CD8-positive, alpha-beta memory T cell (primary cell): ENCODE measurements around the gene IFT88. TPM values are rescaled to one million over a fixed set of nuclear protein-coding genes. Genes with fewer than 3 reads are reported as not detected.

Experiments
- CTCF ChIA-PET: fragments of 350-600 bp; sonication (Branson Sonifier 250); formaldehyde crosslinking; loops from one replicate; lab custom pipeline; 2021; ENCODE audit warnings: antibody characterized with exemption; lab: Charles Lee
- POLR2A ChIA-PET: fragments of 350-600 bp; sonication (Branson Sonifier 250); formaldehyde crosslinking; loops from one replicate; lab custom pipeline; 2021; ENCODE audit warnings: antibody characterized with exemption; lab: Charles Lee
- DNase-seq, 5 donors: peaks; one replicate each; pipeline versions ENCODE4 v3.0.0 to v3.0.0-alpha.2; 2020 to 2022; ENCODE audit warnings: mixed read lengths in 1 of 5
- H3K27ac ChIP-seq: one replicate; pipeline ENCODE4 v1.7.0; 2013; ENCODE audit warnings: low read depth, mild to moderate bottlenecking, low read length, moderate library complexity
- H3K27me3 ChIP-seq: 2 replicates; pipeline ENCODE4 v1.7.0; 2013; ENCODE audit warnings: low read length, mild to moderate bottlenecking; ENCODE audit not compliant: insufficient read depth, poor library complexity, severe bottlenecking
- H3K36me3 ChIP-seq: 2 replicates; pipeline ENCODE4 v1.7.0; 2013; ENCODE audit warnings: mild to moderate bottlenecking, low read length, moderate library complexity; ENCODE audit not compliant: insufficient read depth
- H3K4me1 ChIP-seq: 2 replicates; pipeline ENCODE4 v1.7.0; 2013; ENCODE audit warnings: mild to moderate bottlenecking, low read length, moderate library complexity; ENCODE audit not compliant: insufficient read depth
- H3K4me3 ChIP-seq: 2 replicates; pipeline ENCODE4 v1.7.0; 2013; ENCODE audit warnings: mild to moderate bottlenecking, low read length
- H3K9me3 ChIP-seq: 2 replicates; pipeline ENCODE4 v1.7.0; 2013; ENCODE audit warnings: mild to moderate bottlenecking, low read length
- H3K27ac Mint-ChIP-seq, 8 donors: one replicate each; pipeline ENCODE4 v1.8.0; 2020 to 2021; ENCODE audit warnings: mixed read lengths in 8 of 8, mild to moderate bottlenecking in 6 of 8, inconsistent platforms in 3 of 8, moderate library complexity in 3 of 8
- H3K27me3 Mint-ChIP-seq, 2 donors: one replicate each; pipeline ENCODE4 v1.8.0; 2020 to 2021; ENCODE audit warnings: mixed read lengths in 2 of 2, mild to moderate bottlenecking in 1 of 2, moderate library complexity in 1 of 2
- H3K36me3 Mint-ChIP-seq, 3 donors: one replicate each; pipeline ENCODE4 v1.8.0; 2020 to 2021; ENCODE audit warnings: mixed read lengths in 3 of 3, inconsistent platforms in 1 of 3, mild to moderate bottlenecking in 1 of 3
- H3K4me1 Mint-ChIP-seq, 3 donors: one replicate each; pipeline ENCODE4 v1.8.0; 2020 to 2021; ENCODE audit warnings: mixed read lengths in 3 of 3, inconsistent platforms in 1 of 3, mild to moderate bottlenecking in 1 of 3
- H3K4me3 Mint-ChIP-seq, 7 donors: one replicate each; pipeline ENCODE4 v1.8.0; 2020 to 2021; ENCODE audit warnings: mixed read lengths in 7 of 7, mild to moderate bottlenecking in 6 of 7, moderate library complexity in 4 of 7, inconsistent platforms in 2 of 7
- H3K9me3 Mint-ChIP-seq, 5 donors: one replicate each; pipeline ENCODE4 v1.8.0; 2020 to 2022; ENCODE audit warnings: mixed read lengths in 5 of 5, mild to moderate bottlenecking in 3 of 5, moderate library complexity in 2 of 5, inconsistent platforms in 1 of 5
- polyA plus RNA-seq: library from polyadenylated mRNA; unstranded; fragments of 300-500 nt; fragmentation: Illumina TruSeq; gene quantifications from one replicate; pipeline ENCODE4 v1.2.3, GENCODE V29; 2021
- total RNA-seq, 2 experiments: library from RNA; stranded (reverse); gene quantifications; one replicate each; pipeline ENCODE4 v1.2.3, GENCODE V29; 2021

IFT88 gene
- total and polyA plus RNA-seq, 3 experiments from 2014 or later, result 4.2 to 7.2 (median 4.9) TPM

DNA sequence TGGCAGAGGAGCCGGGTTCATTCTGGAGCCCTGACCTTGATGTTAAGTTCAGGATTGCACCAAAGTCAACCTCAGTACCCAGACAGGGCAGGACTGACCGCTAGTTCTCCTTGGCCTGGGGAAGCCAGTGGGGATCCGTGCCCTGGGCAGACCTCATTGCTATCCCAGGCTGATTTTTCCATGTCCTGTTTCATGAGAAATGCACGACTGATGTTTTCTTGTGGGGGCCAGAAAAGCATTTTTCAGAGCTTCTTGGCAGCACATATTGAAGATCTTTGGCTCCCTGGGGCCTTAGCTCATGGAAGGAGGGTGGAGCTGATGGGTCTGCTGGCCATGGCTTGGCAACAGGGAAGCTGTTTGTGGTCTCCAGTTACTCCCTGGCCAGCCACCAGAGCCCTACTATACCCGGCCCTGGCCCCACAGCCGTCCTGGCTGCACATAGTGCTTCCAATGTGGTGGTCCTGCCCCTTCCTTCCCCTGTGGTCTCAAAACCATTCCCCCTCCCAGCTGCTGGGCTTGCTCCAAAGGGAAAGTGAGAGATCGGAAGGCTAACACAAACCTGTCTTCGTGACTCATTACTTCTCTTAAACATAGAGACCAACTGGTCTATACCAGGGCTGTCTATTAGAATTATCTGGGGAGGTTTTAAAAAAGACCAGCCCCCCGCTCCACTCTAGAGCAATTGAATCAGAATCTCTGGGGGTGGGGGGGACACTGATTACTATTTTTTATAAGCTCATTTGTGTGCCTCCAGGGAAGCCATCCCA, 147.8 kb downstream of the IFT88 start:
- Mint-ChIP-seq H3K36me3 (no peaks in the 10 kb centered on the region), H3K27me3 (peaks cover 9% of the 10 kb centered on the region in 2 donors), H3K9me3 (no peaks in the 10 kb centered on the region), H3K4me3 (no peak overlapping the region), H3K4me1 (peaks cover 3 to 13% (median 10%) of the 10 kb centered on the region in 3 donors), H3K27ac (no peak overlapping the region)
- Histone ChIP-seq H3K36me3 (no peaks in the 10 kb centered on the region), H3K4me1 (peaks cover 7% of the 10 kb centered on the region), H3K4me3 (no peak overlapping the region), H3K27ac (no peak overlapping the region), H3K9me3 (no peaks in the 10 kb centered on the region), H3K27me3 (no peaks in the 10 kb centered on the region)
- POLR2A ChIA-PET, result no interaction called here
- CTCF ChIA-PET, result interaction anchor here (0.7 to 1.7 kb wide), 4 partner anchors 113 to 210 kb away, joined by 3 read pairs; no protein-coding TSS in a partner anchor
- no peak for DNase-seq

DNA sequence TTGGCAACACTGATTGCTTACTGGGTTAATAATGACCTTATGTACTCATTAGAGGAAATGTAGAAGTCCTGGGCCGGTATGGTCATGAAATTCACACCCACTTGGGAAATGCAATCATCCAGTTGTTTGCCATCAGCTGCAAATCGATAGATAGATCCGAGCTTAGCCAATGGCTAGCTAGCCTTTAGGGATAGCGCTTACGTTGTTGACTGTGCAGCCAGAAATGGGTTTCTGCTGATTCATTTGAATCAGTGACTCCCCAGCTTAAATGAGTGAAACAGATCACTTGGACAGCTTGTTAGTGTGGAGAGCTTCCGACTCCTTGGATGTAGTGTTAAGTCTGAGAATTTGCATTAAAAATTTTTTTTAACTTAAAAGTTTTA, 148.4 kb downstream of the IFT88 start:
- H3K27ac ChIP-seq, result no peak overlapping the region
- POLR2A ChIA-PET, result no interaction called here

DNA sequence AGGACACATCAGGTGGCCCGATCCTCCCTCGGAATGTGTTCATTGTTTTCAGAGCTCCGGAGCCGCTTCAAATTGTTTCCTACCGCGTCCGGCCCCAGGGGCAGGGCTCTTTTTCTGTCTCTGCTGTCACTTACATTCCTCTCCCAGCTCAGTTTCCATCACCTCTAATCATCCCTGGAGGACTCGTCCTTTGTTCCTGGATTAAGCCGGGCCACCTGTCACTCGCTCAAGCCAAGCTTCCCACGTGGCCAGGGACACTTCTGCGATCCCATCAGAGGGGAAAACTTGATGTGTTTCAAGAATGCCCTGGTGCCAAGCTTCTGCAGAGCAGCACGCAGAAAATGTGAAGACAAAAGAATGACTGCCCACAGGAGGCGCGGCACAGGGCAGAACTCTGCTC, 150.0 kb downstream of the IFT88 start:
- POLR2A ChIA-PET, result no interaction called here
- Histone ChIP-seq H3K27ac (no peak overlapping the region), H3K4me3 (no peak overlapping the region), H3K36me3 (no peaks in the 10 kb centered on the region), H3K9me3 (no peaks in the 10 kb centered on the region), H3K27me3 (peaks cover 6% of the 10 kb centered on the region), H3K4me1 (peaks cover 7% of the 10 kb centered on the region)
- H3K4me3 Mint-ChIP-seq, result no peak overlapping the region
- no peak for DNase-seq
- no peaks in the 10 kb centered on the region for H3K36me3 Mint-ChIP-seq
- H3K4me1 Mint-ChIP-seq, result peaks cover 3 to 13% (median 10%) of the 10 kb centered on the region in 3 donors
- H3K27ac Mint-ChIP-seq, result peak overlapping the region in 1 of 8 donors; percentile 22
- CTCF ChIA-PET, result interaction anchor here (1.2 kb wide), 2 partner anchors 112 to 217 kb away, joined by 3 to 5 read pairs; no protein-coding TSS in a partner anchor
- H3K27me3 Mint-ChIP-seq, result peaks cover 7 to 9% of the 10 kb centered on the region in 2 donors
- no peaks in the 10 kb centered on the region for H3K9me3 Mint-ChIP-seq

More for the DNA sequence above, 148.4 kb downstream of the IFT88 start:
- no peak for DNase-seq
- no peaks in the 10 kb centered on the region for H3K9me3 ChIP-seq
- H3K27me3 Mint-ChIP-seq, result peaks cover 9% of the 10 kb centered on the region in 2 donors
- H3K36me3 Mint-ChIP-seq, result no peaks in the 10 kb centered on the region
- no peaks in the 10 kb centered on the region for H3K36me3 ChIP-seq
- H3K4me1 Mint-ChIP-seq, result peaks cover 3 to 13% (median 10%) of the 10 kb centered on the region in 3 donors
- no peaks in the 10 kb centered on the region for H3K9me3 Mint-ChIP-seq
- H3K27me3 ChIP-seq, result no peaks in the 10 kb centered on the region
- peaks cover 7% of the 10 kb centered on the region for H3K4me1 ChIP-seq
- CTCF ChIA-PET, result interaction anchor here (0.9 to 1.7 kb wide), 3 partner anchors 113 to 210 kb away, joined by 3 read pairs; no protein-coding TSS in a partner anchor
- no peak overlapping the region for H3K4me3 Mint-ChIP-seq
- H3K4me3 ChIP-seq, result no peak overlapping the region
- H3K27ac Mint-ChIP-seq, result no peak overlapping the region

DNA sequence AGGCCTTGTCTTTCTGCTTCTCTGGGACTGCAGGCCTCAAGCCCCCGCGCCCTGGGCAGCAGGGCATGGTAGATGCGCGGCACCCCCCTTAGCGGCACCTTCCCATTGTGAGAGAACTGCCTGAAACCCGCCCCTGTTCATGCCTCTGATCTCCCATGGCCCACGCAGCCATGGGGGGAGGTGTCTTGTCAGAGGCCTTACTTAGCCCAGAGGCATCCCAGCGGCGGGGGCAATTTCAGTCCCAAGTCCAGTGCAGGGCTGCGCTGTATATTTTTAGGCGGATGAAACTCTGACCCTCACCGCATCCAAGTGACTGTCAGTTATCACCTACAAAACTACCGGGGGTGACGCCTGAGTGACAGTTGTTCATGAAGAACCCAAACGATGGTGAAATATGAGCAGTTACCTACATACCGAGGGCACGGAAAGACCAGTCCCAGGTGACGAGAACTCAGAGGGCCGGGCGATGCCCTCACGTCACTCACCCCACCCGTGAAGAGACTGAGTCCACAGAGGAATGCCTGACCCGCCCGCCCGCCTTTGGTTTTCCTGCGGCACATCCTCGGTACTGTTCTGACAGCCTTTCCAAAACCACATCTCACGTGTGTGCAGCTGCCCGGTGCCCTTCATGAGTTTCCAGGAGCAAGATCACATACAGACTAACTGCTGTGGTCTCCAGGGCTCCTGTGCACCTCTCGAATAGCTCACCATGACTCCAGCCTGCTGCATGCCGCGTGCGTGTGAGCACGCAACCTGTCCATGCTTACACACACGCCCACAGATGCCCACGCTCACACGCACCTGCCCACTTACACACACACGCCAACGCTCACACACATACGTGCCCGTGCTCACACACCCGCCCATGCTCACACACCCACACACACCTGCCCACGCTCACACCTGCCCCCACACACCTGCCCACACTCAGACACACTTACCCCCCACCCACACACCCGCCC, 150.9 kb downstream of the IFT88 start:
- no peak for DNase-seq
- peaks cover under 1% of the 10 kb centered on the region for H3K4me1 ChIP-seq
- CTCF ChIA-PET, result interaction anchor here (1.2 kb wide), 2 partner anchors 111 to 216 kb away, joined by 3 to 5 read pairs; no protein-coding TSS in a partner anchor
- POLR2A ChIA-PET, result no interaction called here
- H3K27me3 ChIP-seq, result peaks cover 6% of the 10 kb centered on the region
- Mint-ChIP-seq H3K27ac (no peak overlapping the region), H3K4me1 (peaks cover 4 to 8% (median 5%) of the 10 kb centered on the region in 3 donors), H3K27me3 (peaks cover 12 to 14% of the 10 kb centered on the region in 2 donors), H3K9me3 (no peaks in the 10 kb centered on the region), H3K4me3 (no peak overlapping the region), H3K36me3 (no peaks in the 10 kb centered on the region)
- no peak overlapping the region for H3K27ac ChIP-seq
- no peaks in the 10 kb centered on the region for H3K36me3 ChIP-seq
- H3K9me3 ChIP-seq, result no peaks in the 10 kb centered on the region
- no peak overlapping the region for H3K4me3 ChIP-seq

DNA sequence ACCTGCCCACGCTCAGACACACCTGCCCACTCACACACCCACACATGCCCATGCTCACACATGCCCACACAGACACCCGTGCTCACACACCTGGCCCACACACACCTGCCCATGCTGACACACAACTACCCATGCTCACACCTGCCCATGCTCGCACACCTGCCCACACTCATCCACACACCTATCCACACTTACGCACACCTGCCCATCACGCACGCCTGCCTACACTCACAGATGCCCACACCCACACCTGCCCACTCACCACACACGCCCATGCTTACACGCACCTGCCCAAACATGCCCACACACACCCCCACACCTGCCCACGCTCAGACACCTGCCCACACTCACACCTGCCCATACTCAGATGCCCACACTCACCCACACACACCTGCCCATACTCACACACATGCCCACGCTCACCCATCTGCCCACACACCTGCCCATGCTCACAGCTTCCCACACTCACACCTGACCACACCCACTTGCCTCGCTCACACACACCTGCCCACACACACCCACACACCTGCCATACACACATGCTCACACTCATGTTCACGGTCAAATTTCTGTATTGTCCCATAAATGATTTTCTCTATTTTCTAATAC, 152.1 kb downstream of the IFT88 start:
- H3K27ac Mint-ChIP-seq, result no peak overlapping the region
- Histone ChIP-seq H3K27ac (no peak overlapping the region), H3K9me3 (no peaks in the 10 kb centered on the region), H3K4me3 (no peak overlapping the region), H3K4me1 (no peaks in the 10 kb centered on the region), H3K36me3 (no peaks in the 10 kb centered on the region), H3K27me3 (peaks cover 6% of the 10 kb centered on the region)
- peaks cover 0 to 1% (median 0%) of the 10 kb centered on the region in 3 donors for H3K4me1 Mint-ChIP-seq
- ChIA-PET CTCF (no interaction called here), POLR2A (no interaction called here)
- DNase-seq, result no peak
- H3K27me3 Mint-ChIP-seq, result peaks cover 11 to 12% of the 10 kb centered on the region in 2 donors
- H3K36me3 Mint-ChIP-seq, result no peaks in the 10 kb centered on the region
- H3K4me3 Mint-ChIP-seq, result no peak overlapping the region
- no peaks in the 10 kb centered on the region for H3K9me3 Mint-ChIP-seq

DNA sequence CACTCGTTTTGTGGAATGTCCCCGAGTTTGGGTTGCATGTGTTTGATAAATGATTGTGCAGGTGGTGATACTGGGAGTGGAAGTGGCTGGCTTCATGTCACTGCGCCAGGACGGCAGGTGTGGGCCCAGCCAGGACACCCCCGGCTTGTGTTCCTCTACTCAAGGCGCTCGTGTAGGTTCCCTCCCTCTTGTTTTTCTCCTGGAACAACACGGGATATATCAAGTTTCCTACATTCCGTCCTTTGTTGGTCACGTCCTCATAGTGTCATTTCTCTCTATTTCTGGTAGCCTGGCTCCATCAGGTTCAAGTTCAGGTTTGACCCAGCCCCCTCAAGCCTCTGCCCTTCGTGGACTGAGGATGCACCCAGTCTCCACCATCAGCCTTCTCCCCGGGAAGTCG, 152.8 kb downstream of the IFT88 start:
- DNase-seq, result no peak
- Mint-ChIP-seq H3K27ac (no peak overlapping the region), H3K9me3 (no peaks in the 10 kb centered on the region), H3K36me3 (no peaks in the 10 kb centered on the region), H3K4me1 (peaks cover 0 to 1% (median 0%) of the 10 kb centered on the region in 3 donors), H3K27me3 (peaks cover 8 to 9% of the 10 kb centered on the region in 2 donors), H3K4me3 (no peak overlapping the region)
- POLR2A ChIA-PET, result no interaction called here
- H3K27ac ChIP-seq, result no peak overlapping the region
- no peaks in the 10 kb centered on the region for H3K36me3 ChIP-seq
- peaks cover 6% of the 10 kb centered on the region for H3K27me3 ChIP-seq
- no peaks in the 10 kb centered on the region for H3K4me1 ChIP-seq
- CTCF ChIA-PET, result no interaction called here
- H3K9me3 ChIP-seq, result no peaks in the 10 kb centered on the region
- no peak overlapping the region for H3K4me3 ChIP-seq

DNA sequence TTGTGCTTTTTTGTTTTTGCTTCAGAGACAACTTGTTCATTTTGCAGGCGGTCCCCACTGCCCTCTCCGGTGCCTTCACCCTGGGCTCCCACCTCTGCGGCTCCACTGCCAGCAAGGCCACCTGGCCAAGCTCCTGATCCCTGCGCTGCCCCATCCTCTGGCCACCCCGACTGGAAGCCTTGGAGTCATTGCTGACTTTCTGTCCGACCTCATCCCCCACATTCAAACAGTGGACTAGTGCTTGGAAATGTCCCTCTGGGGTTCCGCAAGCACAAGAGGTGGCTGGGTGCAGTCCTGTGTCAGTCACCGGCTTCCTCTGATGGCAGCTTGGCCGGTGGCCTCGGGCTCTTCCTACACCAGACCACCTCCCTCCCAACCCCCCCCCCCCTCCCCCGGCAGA, 153.5 kb downstream of the IFT88 start:
- ChIA-PET CTCF (no interaction called here), POLR2A (no interaction called here)
- Mint-ChIP-seq H3K9me3 (no peaks in the 10 kb centered on the region), H3K27me3 (peaks cover 8 to 9% of the 10 kb centered on the region in 2 donors), H3K36me3 (no peaks in the 10 kb centered on the region), H3K27ac (no peak overlapping the region), H3K4me3 (no peak overlapping the region), H3K4me1 (peaks cover 0 to 1% (median 0%) of the 10 kb centered on the region in 3 donors)
- H3K4me1 ChIP-seq, result no peaks in the 10 kb centered on the region
- no peak for DNase-seq
- H3K4me3 ChIP-seq, result no peak overlapping the region
- H3K9me3 ChIP-seq, result no peaks in the 10 kb centered on the region
- no peaks in the 10 kb centered on the region for H3K36me3 ChIP-seq
- H3K27ac ChIP-seq, result no peak overlapping the region
- H3K27me3 ChIP-seq, result peaks cover 6% of the 10 kb centered on the region
